ENCODE data around the gene GLYR1. TPM values are rescaled to one million over a fixed set of nuclear protein-coding genes. Genes with fewer than 3 reads are reported as not detected.
A peak's percentile ranks its signal among the peaks of the same experiment; 100 is the strongest.
"Not testable (repeated sequence)": the region's sequence is repeated elsewhere in the genome, so short reads cannot be mapped to it uniquely, and the experiment has no call there.

GLYR1 gene
- 10 to 100 TPM; 43.7 to 50.2 TPM for total RNA-seq
- polyA plus RNA-seq: 10 to 100 TPM; 18.1 to 37.4 TPM

GRCh38 chr16:4846901-4847773, at the start of gene GLYR1, which contains the start of gene UBN1:
Gene GLYR1 (minus strand): TSS chr16:4847288. CDS start chr16:4847265, 23 bp downstream.
Gene UBN1 (plus strand): TSS chr16:4847481. CDS start chr16:4852918, 5,437 bp downstream.
- Histone ChIP-seq H3K36me3 (ENCODE audit: control insufficient read depth in 4 of 4, insufficient read depth in 3 of 4, low read depth in 1 of 4, low read length in 3 of 4) (peaks cover 4 to 25% (median 16%) of the 10 kb centered on the region in 4 donors), H3K4me3 (ENCODE audit: low read depth in 1 of 3, low read length in 3 of 3) (peak within 1 kb of the TSS; percentile 89 to 96 (median 93)), H3K9ac (ENCODE audit: low read depth in 1 of 2, low read length in 2 of 2) (peak within 1 kb of the TSS; percentile 86 to 92), H3K9me3 (ENCODE audit: control insufficient read depth in 4 of 4, low read length in 3 of 4) (no peaks in the 10 kb centered on the region), H3K4me1 (ENCODE audit: control insufficient read depth in 4 of 4, insufficient read depth in 4 of 4, low read length in 3 of 4) (peaks cover 4 to 38% (median 33%) of the 10 kb centered on the region in 4 donors), H3K27ac (ENCODE audit: low read depth in 1 of 2, low read length in 2 of 2) (peak within 1 kb of the TSS; percentile 94 to 95), H3K27me3 (ENCODE audit: control insufficient read depth in 4 of 4, insufficient read depth in 4 of 4, low read length in 3 of 4) (no peaks in the 10 kb centered on the region)
- peak; percentile 99 for DNase-seq (ENCODE audit: low spot score)
- under 1% methylated on average over 126 of the region's 126 CpGs for WGBS
- TF ChIP-seq GABPA (IDR thresholded peaks at IDR 0.05 in 1 of 2, conservative IDR thresholded peaks at IDR 0.05 in 1 of 2) (peak in 1 of 2 donors; percentile 12), YY1 (IDR thresholded peaks at IDR 0.05) (peak; percentile 95), FOXA1 (IDR thresholded peaks at IDR 0.05) (no peak), RXRA (IDR thresholded peaks at IDR 0.05) (no peak), NR2F2 (IDR thresholded peaks at IDR 0.05) (no peak), SP1 (IDR thresholded peaks at IDR 0.05) (peak; percentile 73), HNF4G (IDR thresholded peaks at IDR 0.05) (no peak), JUND (IDR thresholded peaks at IDR 0.05) (no peak), HNF4A (conservative IDR thresholded peaks at IDR 0.05) (no peak), FOXA2 (IDR thresholded peaks at IDR 0.05) (no peak), EGR1 (IDR thresholded peaks at IDR 0.05; ENCODE audit: low read depth in 2 of 2) (no peak), RAD21 (IDR thresholded peaks at IDR 0.05) (peak in 1 of 2 donors; percentile 19), TAF1 (conservative IDR thresholded peaks at IDR 0.05) (no peak)
- TF ChIP-seq, protein P1, sequence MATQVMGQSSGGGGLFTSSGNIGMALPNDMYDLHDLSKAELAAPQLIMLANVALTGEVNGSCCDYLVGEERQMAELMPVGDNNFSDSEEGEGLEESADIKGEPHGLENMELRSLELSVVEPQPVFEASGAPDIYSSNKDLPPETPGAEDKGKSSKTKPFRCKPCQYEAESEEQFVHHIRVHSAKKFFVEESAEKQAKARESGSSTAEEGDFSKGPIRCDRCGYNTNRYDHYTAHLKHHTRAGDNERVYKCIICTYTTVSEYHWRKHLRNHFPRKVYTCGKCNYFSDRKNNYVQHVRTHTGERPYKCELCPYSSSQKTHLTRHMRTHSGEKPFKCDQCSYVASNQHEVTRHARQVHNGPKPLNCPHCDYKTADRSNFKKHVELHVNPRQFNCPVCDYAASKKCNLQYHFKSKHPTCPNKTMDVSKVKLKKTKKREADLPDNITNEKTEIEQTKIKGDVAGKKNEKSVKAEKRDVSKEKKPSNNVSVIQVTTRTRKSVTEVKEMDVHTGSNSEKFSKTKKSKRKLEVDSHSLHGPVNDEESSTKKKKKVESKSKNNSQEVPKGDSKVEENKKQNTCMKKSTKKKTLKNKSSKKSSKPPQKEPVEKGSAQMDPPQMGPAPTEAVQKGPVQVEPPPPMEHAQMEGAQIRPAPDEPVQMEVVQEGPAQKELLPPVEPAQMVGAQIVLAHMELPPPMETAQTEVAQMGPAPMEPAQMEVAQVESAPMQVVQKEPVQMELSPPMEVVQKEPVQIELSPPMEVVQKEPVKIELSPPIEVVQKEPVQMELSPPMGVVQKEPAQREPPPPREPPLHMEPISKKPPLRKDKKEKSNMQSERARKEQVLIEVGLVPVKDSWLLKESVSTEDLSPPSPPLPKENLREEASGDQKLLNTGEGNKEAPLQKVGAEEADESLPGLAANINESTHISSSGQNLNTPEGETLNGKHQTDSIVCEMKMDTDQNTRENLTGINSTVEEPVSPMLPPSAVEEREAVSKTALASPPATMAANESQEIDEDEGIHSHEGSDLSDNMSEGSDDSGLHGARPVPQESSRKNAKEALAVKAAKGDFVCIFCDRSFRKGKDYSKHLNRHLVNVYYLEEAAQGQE (IDR thresholded peaks at IDR 0.05): peak; percentile 26
- TF ChIP-seq, protein P2, sequence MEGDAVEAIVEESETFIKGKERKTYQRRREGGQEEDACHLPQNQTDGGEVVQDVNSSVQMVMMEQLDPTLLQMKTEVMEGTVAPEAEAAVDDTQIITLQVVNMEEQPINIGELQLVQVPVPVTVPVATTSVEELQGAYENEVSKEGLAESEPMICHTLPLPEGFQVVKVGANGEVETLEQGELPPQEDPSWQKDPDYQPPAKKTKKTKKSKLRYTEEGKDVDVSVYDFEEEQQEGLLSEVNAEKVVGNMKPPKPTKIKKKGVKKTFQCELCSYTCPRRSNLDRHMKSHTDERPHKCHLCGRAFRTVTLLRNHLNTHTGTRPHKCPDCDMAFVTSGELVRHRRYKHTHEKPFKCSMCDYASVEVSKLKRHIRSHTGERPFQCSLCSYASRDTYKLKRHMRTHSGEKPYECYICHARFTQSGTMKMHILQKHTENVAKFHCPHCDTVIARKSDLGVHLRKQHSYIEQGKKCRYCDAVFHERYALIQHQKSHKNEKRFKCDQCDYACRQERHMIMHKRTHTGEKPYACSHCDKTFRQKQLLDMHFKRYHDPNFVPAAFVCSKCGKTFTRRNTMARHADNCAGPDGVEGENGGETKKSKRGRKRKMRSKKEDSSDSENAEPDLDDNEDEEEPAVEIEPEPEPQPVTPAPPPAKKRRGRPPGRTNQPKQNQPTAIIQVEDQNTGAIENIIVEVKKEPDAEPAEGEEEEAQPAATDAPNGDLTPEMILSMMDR (IDR thresholded peaks at IDR 0.05; ENCODE audit: low read depth, low read length, missing input control): no peak
- TF ChIP-seq, protein P3, sequence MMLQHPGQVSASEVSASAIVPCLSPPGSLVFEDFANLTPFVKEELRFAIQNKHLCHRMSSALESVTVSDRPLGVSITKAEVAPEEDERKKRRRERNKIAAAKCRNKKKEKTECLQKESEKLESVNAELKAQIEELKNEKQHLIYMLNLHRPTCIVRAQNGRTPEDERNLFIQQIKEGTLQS (IDR thresholded peaks at IDR 0.05): no peak
- TF ChIP-seq, protein P4, sequence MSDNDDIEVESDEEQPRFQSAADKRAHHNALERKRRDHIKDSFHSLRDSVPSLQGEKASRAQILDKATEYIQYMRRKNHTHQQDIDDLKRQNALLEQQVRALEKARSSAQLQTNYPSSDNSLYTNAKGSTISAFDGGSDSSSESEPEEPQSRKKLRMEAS (IDR thresholded peaks at IDR 0.05): no peak
- TF ChIP-seq, protein P5, sequence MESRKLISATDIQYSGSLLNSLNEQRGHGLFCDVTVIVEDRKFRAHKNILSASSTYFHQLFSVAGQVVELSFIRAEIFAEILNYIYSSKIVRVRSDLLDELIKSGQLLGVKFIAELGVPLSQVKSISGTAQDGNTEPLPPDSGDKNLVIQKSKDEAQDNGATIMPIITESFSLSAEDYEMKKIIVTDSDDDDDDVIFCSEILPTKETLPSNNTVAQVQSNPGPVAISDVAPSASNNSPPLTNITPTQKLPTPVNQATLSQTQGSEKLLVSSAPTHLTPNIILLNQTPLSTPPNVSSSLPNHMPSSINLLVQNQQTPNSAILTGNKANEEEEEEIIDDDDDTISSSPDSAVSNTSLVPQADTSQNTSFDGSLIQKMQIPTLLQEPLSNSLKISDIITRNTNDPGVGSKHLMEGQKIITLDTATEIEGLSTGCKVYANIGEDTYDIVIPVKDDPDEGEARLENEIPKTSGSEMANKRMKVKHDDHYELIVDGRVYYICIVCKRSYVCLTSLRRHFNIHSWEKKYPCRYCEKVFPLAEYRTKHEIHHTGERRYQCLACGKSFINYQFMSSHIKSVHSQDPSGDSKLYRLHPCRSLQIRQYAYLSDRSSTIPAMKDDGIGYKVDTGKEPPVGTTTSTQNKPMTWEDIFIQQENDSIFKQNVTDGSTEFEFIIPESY (IDR thresholded peaks at IDR 0.05): no peak

DNA sequence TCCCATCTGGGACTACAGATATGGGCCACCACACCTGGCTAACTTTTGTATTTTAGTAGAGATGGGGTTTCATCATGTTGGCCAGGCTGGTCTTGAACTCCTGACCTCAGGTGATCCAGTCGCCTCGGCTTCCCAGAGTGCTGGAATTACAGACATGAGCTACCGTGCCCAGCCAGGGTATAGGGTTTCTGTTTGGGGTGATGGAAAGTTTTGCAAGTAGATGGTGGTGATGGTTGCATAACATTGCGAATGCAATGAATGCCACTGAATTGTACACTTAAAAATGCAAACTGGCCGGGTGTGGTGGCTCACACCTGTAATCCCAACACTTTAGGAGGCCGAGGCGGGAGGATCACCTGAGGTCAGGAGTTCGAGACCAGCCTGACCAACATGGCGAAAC, 49.7 kb upstream of the GLYR1 start:
- not testable (repeated sequence) for H3K27ac ChIP-seq (ENCODE audit: low read depth in 1 of 2, low read length in 2 of 2); H3K27me3 ChIP-seq (ENCODE audit: control insufficient read depth in 4 of 4, insufficient read depth in 4 of 4, low read length in 3 of 4); DNase-seq (ENCODE audit: low spot score); H3K4me1 ChIP-seq (ENCODE audit: control insufficient read depth in 4 of 4, insufficient read depth in 4 of 4, low read length in 3 of 4); H3K4me3 ChIP-seq (ENCODE audit: low read depth in 1 of 3, low read length in 3 of 3); H3K9ac ChIP-seq (ENCODE audit: low read depth in 1 of 2, low read length in 2 of 2); H3K9me3 ChIP-seq (ENCODE audit: control insufficient read depth in 4 of 4, low read length in 3 of 4)
- 90% methylated on average over 9 of the region's 9 CpGs for WGBS
- H3K36me3 ChIP-seq (ENCODE audit: control insufficient read depth in 4 of 4, insufficient read depth in 3 of 4, low read depth in 1 of 4, low read length in 3 of 4): peaks cover 8 to 61% (median 31%) of the 10 kb centered on the region in 4 donors
